GM23338 (cell line): ENCODE measurements around the gene GYS2. TPM values are rescaled to one million over a fixed set of nuclear protein-coding genes. Genes with fewer than 3 reads are reported as not detected.
A peak's percentile ranks its signal among the peaks of the same experiment; 100 is the strongest.
"Not testable (repeated sequence)": the region's sequence is repeated elsewhere in the genome, so short reads cannot be mapped to it uniquely, and the experiment has no call there.

Experiments used
- ATAC-seq: fragments of 200-7000 bp; cut with Tn5 transposase; 3 replicates; pipeline ENCODE4 v1.9.1; 2020
- DNase-seq: peaks from one replicate; pipeline ENCODE4 v3.0.0-alpha.2; 2015; ENCODE audit warnings: low spot score
- H2AFZ ChIP-seq: fragments of 200-600 bp; sonication (generic); 2 replicates; pipeline ENCODE4 v1.8.0; 2016; ENCODE audit warnings: antibody characterized with exemption, mild to moderate bottlenecking, moderate library complexity
- H3F3A ChIP-seq: fragments of 200-600 bp; sonication (generic); replicated peaks from 2 replicates; pipeline ENCODE4 v1.8.0; 2017; ENCODE audit warnings: antibody characterized with exemption, mixed run types, low read depth
- H3K27ac ChIP-seq: fragments of 200-600 bp; sonication (generic); 2 replicates; pipeline ENCODE4 v1.6.1; 2016; ENCODE audit warnings: low read depth
- H3K27me3 ChIP-seq: fragments of 200-600 bp; sonication (generic); 2 replicates; pipeline ENCODE4 v1.8.0; 2016; ENCODE audit warnings: mild to moderate bottlenecking, mixed run types, moderate library complexity; ENCODE audit not compliant: insufficient read depth
- H3K36me3 ChIP-seq: fragments of 200-600 bp; sonication (generic); 2 replicates; pipeline ENCODE4 v1.8.0; 2016; ENCODE audit warnings: mild to moderate bottlenecking; ENCODE audit not compliant: insufficient read depth
- H3K4me1 ChIP-seq: fragments of 200-600 bp; sonication (generic); 2 replicates; pipeline ENCODE4 v1.8.0; 2016; ENCODE audit warnings: mild to moderate bottlenecking, moderate library complexity; ENCODE audit not compliant: insufficient read depth
- H3K4me2 ChIP-seq: fragments of 200-600 bp; sonication (generic); 2 replicates; pipeline ENCODE4 v1.7.1; 2017; ENCODE audit warnings: mixed run types
- H3K4me3 ChIP-seq: fragments of 200-600 bp; sonication (generic); 2 replicates; pipeline ENCODE4 v1.6.1; 2016; ENCODE audit warnings: mixed run types
- H3K79me2 ChIP-seq: fragments of 200-600 bp; sonication (generic); replicated peaks from 2 replicates; pipeline ENCODE4 v1.8.0; 2017; ENCODE audit warnings: mild to moderate bottlenecking; ENCODE audit not compliant: insufficient read depth
- H3K9me2 ChIP-seq: fragments of 200-600 bp; sonication (generic); 2 replicates; pipeline ENCODE4 v1.8.0; 2017; ENCODE audit not compliant: insufficient read depth
- H4K20me1 ChIP-seq: fragments of 200-600 bp; sonication (generic); replicated peaks from 2 replicates; pipeline ENCODE4 v1.8.0; 2017; ENCODE audit warnings: mild to moderate bottlenecking; ENCODE audit not compliant: insufficient read depth
- H3K27ac Mint-ChIP-seq: 2 replicates; pipeline ENCODE4 v1.8.0; 2020; ENCODE audit warnings: inconsistent platforms, mild to moderate bottlenecking, moderate library complexity, mixed read lengths
- H3K27me3 Mint-ChIP-seq: 3 replicates; pipeline ENCODE4 v1.8.0; 2022; ENCODE audit warnings: low read depth, mild to moderate bottlenecking, moderate library complexity, mixed read lengths, inconsistent platforms; ENCODE audit not compliant: insufficient read depth, poor library complexity
- H3K36me3 Mint-ChIP-seq: 3 replicates; pipeline ENCODE4 v1.8.0; 2021; ENCODE audit warnings: low read depth, mild to moderate bottlenecking, inconsistent platforms, moderate library complexity, mixed read lengths
- H3K4me1 Mint-ChIP-seq: 3 replicates; pipeline ENCODE4 v1.8.0; 2020; ENCODE audit warnings: mild to moderate bottlenecking, inconsistent platforms, mixed read lengths
- H3K4me3 Mint-ChIP-seq: 3 replicates; pipeline ENCODE4 v1.8.0; 2021; ENCODE audit warnings: moderate library complexity, mild to moderate bottlenecking, inconsistent platforms, mixed read lengths
- H3K9me3 Mint-ChIP-seq: 3 replicates; pipeline ENCODE4 v1.8.0; 2020; ENCODE audit warnings: moderate library complexity, mild to moderate bottlenecking, inconsistent platforms, mixed read lengths
- CREB1 ChIP-seq: fragments of 250-450 bp; sonication (Bioruptor Pico); IDR thresholded peaks from 2 replicates; pipeline ENCODE4 v1.5.0; 2020; ENCODE audit warnings: low read depth, mild to moderate bottlenecking, moderate library complexity
- EZH2 ChIP-seq: fragments of 200-600 bp; sonication (generic); IDR thresholded peaks from one replicate; pipeline ENCODE4 v1.8.0; 2017; ENCODE audit warnings: antibody characterized with exemption, mild to moderate bottlenecking, low read depth; ENCODE audit not compliant: unreplicated experiment
- JUNB ChIP-seq: IDR thresholded peaks from one replicate; pipeline ENCODE4 v1.6.1; 2016; ENCODE audit warnings: antibody characterized with exemption; ENCODE audit not compliant: unreplicated experiment
- NANOG ChIP-seq: IDR thresholded peaks from 2 replicates; pipeline ENCODE4 v1.6.1; 2016; ENCODE audit warnings: antibody characterized with exemption, borderline replicate concordance
- POLR2AphosphoS5 ChIP-seq: IDR thresholded peaks from 2 replicates; pipeline ENCODE4 v1.6.1; 2016; ENCODE audit warnings: antibody characterized with exemption, low read depth
- STAT1 ChIP-seq: IDR thresholded peaks from one replicate; pipeline ENCODE4 v1.6.1; 2016; ENCODE audit warnings: antibody characterized with exemption; ENCODE audit not compliant: unreplicated experiment
- ZNF114 ChIP-seq: fragments of 250-450 bp; sonication (Bioruptor Pico); IDR thresholded peaks from 2 replicates; pipeline ENCODE4 v1.5.0; 2020; ENCODE audit warnings: mild to moderate bottlenecking, moderate library complexity
- ZNF331 ChIP-seq: fragments of 250-450 bp; sonication (Bioruptor Pico); IDR thresholded peaks from 2 replicates; pipeline ENCODE4 v1.5.0; 2020; ENCODE audit warnings: low read depth, mild to moderate bottlenecking, moderate library complexity
- polyA plus RNA-seq: library from polyadenylated mRNA; unstranded; fragments of >200 nt; fragmentation: Nextera tagmentation; extraction: Ambion mirVana; gene quantifications from 2 replicates; pipeline ENCODE4 v1.2.1, GENCODE V29; 2016
- total RNA-seq: library from RNA; depleted of rRNA; stranded (reverse); fragments of >200 nt; shearing (Covaris generic); gene quantifications from 2 replicates; pipeline ENCODE4 v1.2.3, GENCODE V29; 2014
- TF ChIP-seq, protein P1 (sequence below): IDR thresholded peaks from one replicate; pipeline ENCODE4 v1.6.1; 2018; ENCODE audit warnings: antibody characterized with exemption; ENCODE audit not compliant: unreplicated experiment
- TF ChIP-seq, protein P2 (sequence below), 2 experiments: fragments of 200-600 bp in 1 of 2; sonication (generic) in 1 of 2; conservative IDR thresholded peaks; 2 replicates each; pipeline versions ENCODE4 v1.5.1 to v1.6.1; 2016 to 2017; ENCODE audit warnings: antibody characterized with exemption in 2 of 2, low read depth in 2 of 2, mild to moderate bottlenecking in 2 of 2, moderate library complexity in 1 of 2
- TF ChIP-seq, protein P3 (sequence below): IDR thresholded peaks from 2 replicates; pipeline ENCODE4 v1.6.1; 2016; ENCODE audit warnings: antibody characterized with exemption

GYS2 gene
- total and polyA plus RNA-seq, 2 experiments from 2014 or later, result not detected

DNA sequence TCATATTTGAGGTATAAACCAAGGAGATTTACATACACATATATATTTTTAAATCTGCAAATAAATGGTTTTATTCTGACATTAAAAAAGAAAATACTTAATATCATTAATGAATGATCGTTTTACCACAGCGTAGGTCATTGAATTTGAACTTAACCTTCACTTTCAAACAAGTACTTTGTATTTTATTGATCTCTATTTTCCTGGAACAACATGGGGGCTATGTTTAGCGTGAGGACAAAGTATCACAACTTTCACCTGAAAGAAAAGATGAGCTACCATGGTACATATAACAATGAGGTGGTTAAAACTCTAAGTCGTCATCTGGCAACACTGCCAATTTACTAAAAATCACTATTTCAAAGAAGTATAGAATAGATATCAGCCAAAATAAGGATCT, 6.0 kb downstream of the GYS2 start:
- H3K36me3 ChIP-seq, result no peaks in the 10 kb centered on the region
- H3K79me2 ChIP-seq, result no peaks in the 10 kb centered on the region
- no peaks in the 10 kb centered on the region for H3K9me2 ChIP-seq
- ATAC-seq, result no peak
- no peak overlapping the region for H2AFZ ChIP-seq
- H3K4me2 ChIP-seq, result no peak overlapping the region
- no peak overlapping the region for H3K4me3 ChIP-seq
- no peak overlapping the region for H3K27ac ChIP-seq
- H3K4me1 ChIP-seq, result peaks cover 14% of the 10 kb centered on the region
- H3K27me3 Mint-ChIP-seq, result no peaks in the 10 kb centered on the region
- no peak overlapping the region for H3K27ac Mint-ChIP-seq
- H3K4me3 Mint-ChIP-seq, result no peak overlapping the region
- no peaks in the 10 kb centered on the region for H3K9me3 Mint-ChIP-seq
- no peak for DNase-seq
- H4K20me1 ChIP-seq, result no peaks in the 10 kb centered on the region
- H3K36me3 Mint-ChIP-seq, result no peaks in the 10 kb centered on the region
- H3K27me3 ChIP-seq, result no peaks in the 10 kb centered on the region
- peaks cover 14% of the 10 kb centered on the region for H3K4me1 Mint-ChIP-seq
- TF ChIP-seq, protein P1, sequence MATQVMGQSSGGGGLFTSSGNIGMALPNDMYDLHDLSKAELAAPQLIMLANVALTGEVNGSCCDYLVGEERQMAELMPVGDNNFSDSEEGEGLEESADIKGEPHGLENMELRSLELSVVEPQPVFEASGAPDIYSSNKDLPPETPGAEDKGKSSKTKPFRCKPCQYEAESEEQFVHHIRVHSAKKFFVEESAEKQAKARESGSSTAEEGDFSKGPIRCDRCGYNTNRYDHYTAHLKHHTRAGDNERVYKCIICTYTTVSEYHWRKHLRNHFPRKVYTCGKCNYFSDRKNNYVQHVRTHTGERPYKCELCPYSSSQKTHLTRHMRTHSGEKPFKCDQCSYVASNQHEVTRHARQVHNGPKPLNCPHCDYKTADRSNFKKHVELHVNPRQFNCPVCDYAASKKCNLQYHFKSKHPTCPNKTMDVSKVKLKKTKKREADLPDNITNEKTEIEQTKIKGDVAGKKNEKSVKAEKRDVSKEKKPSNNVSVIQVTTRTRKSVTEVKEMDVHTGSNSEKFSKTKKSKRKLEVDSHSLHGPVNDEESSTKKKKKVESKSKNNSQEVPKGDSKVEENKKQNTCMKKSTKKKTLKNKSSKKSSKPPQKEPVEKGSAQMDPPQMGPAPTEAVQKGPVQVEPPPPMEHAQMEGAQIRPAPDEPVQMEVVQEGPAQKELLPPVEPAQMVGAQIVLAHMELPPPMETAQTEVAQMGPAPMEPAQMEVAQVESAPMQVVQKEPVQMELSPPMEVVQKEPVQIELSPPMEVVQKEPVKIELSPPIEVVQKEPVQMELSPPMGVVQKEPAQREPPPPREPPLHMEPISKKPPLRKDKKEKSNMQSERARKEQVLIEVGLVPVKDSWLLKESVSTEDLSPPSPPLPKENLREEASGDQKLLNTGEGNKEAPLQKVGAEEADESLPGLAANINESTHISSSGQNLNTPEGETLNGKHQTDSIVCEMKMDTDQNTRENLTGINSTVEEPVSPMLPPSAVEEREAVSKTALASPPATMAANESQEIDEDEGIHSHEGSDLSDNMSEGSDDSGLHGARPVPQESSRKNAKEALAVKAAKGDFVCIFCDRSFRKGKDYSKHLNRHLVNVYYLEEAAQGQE, result no peak
- TF ChIP-seq, protein P2, sequence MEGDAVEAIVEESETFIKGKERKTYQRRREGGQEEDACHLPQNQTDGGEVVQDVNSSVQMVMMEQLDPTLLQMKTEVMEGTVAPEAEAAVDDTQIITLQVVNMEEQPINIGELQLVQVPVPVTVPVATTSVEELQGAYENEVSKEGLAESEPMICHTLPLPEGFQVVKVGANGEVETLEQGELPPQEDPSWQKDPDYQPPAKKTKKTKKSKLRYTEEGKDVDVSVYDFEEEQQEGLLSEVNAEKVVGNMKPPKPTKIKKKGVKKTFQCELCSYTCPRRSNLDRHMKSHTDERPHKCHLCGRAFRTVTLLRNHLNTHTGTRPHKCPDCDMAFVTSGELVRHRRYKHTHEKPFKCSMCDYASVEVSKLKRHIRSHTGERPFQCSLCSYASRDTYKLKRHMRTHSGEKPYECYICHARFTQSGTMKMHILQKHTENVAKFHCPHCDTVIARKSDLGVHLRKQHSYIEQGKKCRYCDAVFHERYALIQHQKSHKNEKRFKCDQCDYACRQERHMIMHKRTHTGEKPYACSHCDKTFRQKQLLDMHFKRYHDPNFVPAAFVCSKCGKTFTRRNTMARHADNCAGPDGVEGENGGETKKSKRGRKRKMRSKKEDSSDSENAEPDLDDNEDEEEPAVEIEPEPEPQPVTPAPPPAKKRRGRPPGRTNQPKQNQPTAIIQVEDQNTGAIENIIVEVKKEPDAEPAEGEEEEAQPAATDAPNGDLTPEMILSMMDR (conservative IDR thresholded peaks at IDR 0.05; ENCODE audit: low read depth in 2 of 2), result no peak
- TF ChIP-seq JUNB, result no peak
- no peak for TF ChIP-seq CREB1 (CRISPR knock-in tag)
- TF ChIP-seq EZH2, result no peak
- TF ChIP-seq STAT1, result no peak
- TF ChIP-seq, protein P3, sequence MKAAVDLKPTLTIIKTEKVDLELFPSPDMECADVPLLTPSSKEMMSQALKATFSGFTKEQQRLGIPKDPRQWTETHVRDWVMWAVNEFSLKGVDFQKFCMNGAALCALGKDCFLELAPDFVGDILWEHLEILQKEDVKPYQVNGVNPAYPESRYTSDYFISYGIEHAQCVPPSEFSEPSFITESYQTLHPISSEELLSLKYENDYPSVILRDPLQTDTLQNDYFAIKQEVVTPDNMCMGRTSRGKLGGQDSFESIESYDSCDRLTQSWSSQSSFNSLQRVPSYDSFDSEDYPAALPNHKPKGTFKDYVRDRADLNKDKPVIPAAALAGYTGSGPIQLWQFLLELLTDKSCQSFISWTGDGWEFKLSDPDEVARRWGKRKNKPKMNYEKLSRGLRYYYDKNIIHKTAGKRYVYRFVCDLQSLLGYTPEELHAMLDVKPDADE, result no peak
- TF ChIP-seq POLR2AphosphoS5, result no peak
- no peak for TF ChIP-seq NANOG
- TF ChIP-seq ZNF114 (CRISPR knock-in tag), result no peak
- TF ChIP-seq ZNF331 (CRISPR knock-in tag), result no peak
- H3F3A ChIP-seq, result no peaks in the 10 kb centered on the region

DNA sequence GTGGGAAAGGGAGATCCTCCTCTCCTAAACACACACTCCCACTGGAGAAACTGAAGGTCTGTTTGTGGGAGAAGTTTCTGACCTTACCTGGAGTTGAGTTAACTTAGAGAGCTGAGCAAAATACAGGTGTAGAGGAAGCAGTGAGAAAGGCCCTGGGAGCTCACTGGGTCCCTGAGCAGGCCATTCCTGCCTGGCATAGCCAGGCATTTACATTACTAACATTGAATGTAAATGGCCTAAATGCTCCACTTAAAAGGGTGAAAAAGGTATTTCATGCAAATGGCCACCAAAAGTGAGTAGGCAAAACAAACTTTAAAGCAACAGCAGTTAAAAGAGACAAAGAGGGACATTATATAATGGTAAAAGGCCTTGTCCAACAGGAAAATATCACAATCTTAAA, 9.3 kb downstream of the GYS2 start:
- not testable (repeated sequence) for H3K27ac ChIP-seq, H3K4me3 Mint-ChIP-seq, H3K79me2 ChIP-seq, H4K20me1 ChIP-seq, H3K27me3 ChIP-seq, H3K36me3 Mint-ChIP-seq, H3K9me2 ChIP-seq, H3K4me3 ChIP-seq, H3K27me3 Mint-ChIP-seq, H3K9me3 Mint-ChIP-seq, H3K36me3 ChIP-seq, H3F3A ChIP-seq
- Mint-ChIP-seq H3K27ac (peak overlapping the region; percentile 43; the same call in 1 of the 2 replicates), H3K4me1 (peaks cover 14% of the 10 kb centered on the region)
- H3K4me2 ChIP-seq, result peak overlapping the region; percentile 42; the same call in 1 of the 2 replicates
- ATAC-seq (peak; percentile 73), DNase-seq (peak; percentile 47)
- H2AFZ ChIP-seq, result peak overlapping the region; percentile 48; the same call in 1 of the 2 replicates
- H3K4me1 ChIP-seq, result peaks cover 14% of the 10 kb centered on the region
